Endodermal cell (in vitro differentiated cells): ENCODE data around the gene MELTF. TPM values are rescaled to one million over a fixed set of nuclear protein-coding genes. Genes with fewer than 3 reads are reported as not detected.

Experiments used
- DNase-seq: peaks from one replicate; pipeline ENCODE4 v3.0.0-alpha.2; 2017
- H3K27ac ChIP-seq: 2 replicates; pipeline ENCODE4 v1.5.1; 2013; ENCODE audit warnings: mild to moderate bottlenecking, low read depth, low read length, moderate library complexity
- H3K27me3 ChIP-seq: 2 replicates; pipeline ENCODE4 v1.6.1; 2013; ENCODE audit warnings: mild to moderate bottlenecking, low read length, moderate library complexity; ENCODE audit not compliant: insufficient read depth, control insufficient read depth, poor library complexity, severe bottlenecking
- H3K36me3 ChIP-seq: 2 replicates; pipeline ENCODE4 v1.7.0; 2013; ENCODE audit warnings: mild to moderate bottlenecking, low read length, moderate library complexity; ENCODE audit not compliant: control insufficient read depth, insufficient read depth
- H3K4me1 ChIP-seq: one replicate; pipeline ENCODE4 v1.7.0; 2013; ENCODE audit warnings: low read length; ENCODE audit not compliant: control insufficient read depth, insufficient read depth
- H3K4me3 ChIP-seq: 2 replicates; pipeline ENCODE4 v1.5.1; 2013; ENCODE audit warnings: mild to moderate bottlenecking, low read length, moderate library complexity
- H3K9ac ChIP-seq: 2 replicates; pipeline ENCODE4 v1.6.1; 2013; ENCODE audit warnings: mild to moderate bottlenecking, low read length, moderate library complexity; ENCODE audit not compliant: poor library complexity, severe bottlenecking; ENCODE audit errors: extremely low read depth
- H3K9me3 ChIP-seq: 2 replicates; pipeline ENCODE4 v1.6.1; 2013; ENCODE audit warnings: mild to moderate bottlenecking, low read length, moderate library complexity; ENCODE audit not compliant: control insufficient read depth
- H3K27ac Mint-ChIP-seq: 2 replicates; pipeline ENCODE4 v1.8.0; 2020; ENCODE audit warnings: mixed read lengths
- H3K27me3 Mint-ChIP-seq: 2 replicates; pipeline ENCODE4 v1.8.0; 2021; ENCODE audit warnings: mild to moderate bottlenecking, mixed read lengths; ENCODE audit not compliant: insufficient read depth
- H3K36me3 Mint-ChIP-seq: 2 replicates; pipeline ENCODE4 v1.8.0; 2020; ENCODE audit warnings: low read depth, mixed read lengths
- H3K4me1 Mint-ChIP-seq: 2 replicates; pipeline ENCODE4 v1.8.0; 2020; ENCODE audit warnings: mixed read lengths
- H3K4me3 Mint-ChIP-seq: 2 replicates; pipeline ENCODE4 v1.8.0; 2020; ENCODE audit warnings: mild to moderate bottlenecking, moderate library complexity, mixed read lengths
- H3K9me3 Mint-ChIP-seq: 2 replicates; pipeline ENCODE4 v1.8.0; 2020; ENCODE audit warnings: mild to moderate bottlenecking, mixed read lengths
- CTCF ChIP-seq: fragments of 200-600 bp; sonication (generic); conservative IDR thresholded peaks from 2 replicates; pipeline ENCODE4 v1.5.0; 2021; ENCODE audit warnings: antibody characterized with exemption, mild to moderate bottlenecking
- WGBS, 2 experiments: methylation state at CpG; one replicate each; pipeline versions ENCODE4 v1.1.5 to v1.1.7; 2013; ENCODE audit warnings: missing lambda C conversion rate in 2 of 2, mixed read lengths in 1 of 2; ENCODE audit not compliant: insufficient coverage in 1 of 2, insufficient read length in 1 of 2; 5-methylcytosine and 5-hydroxymethylcytosine counted together
- total RNA-seq, 2 donors: library from RNA; stranded (reverse); fragmentation: NEBNext Ultra II Directional in 1 of 2; extraction: Animal tissue kit (Norgen Biotek cat#: 25700) in 1 of 2; gene quantifications; 2 replicates in 1 of 2; 3 replicates in 1 of 2; pipeline ENCODE4 v1.2.1, GENCODE V29; 2021

The MELTF gene
- total RNA-seq, 2 donors from 2014 or later, result 11.3 to 15.1 TPM

- Mint-ChIP-seq H3K27me3 (peaks cover 83% of the 10 kb centered on the region), H3K4me1 (peaks cover 3% of the 10 kb centered on the region), H3K27ac (no peak overlapping the region), H3K9me3 (no peaks in the 10 kb centered on the region), H3K36me3 (no peaks in the 10 kb centered on the region), H3K4me3 (no peak overlapping the region)
- no peaks in the 10 kb centered on the region for H3K9me3 ChIP-seq
- TF ChIP-seq CTCF, result no peak
- no peak overlapping the region for H3K27ac ChIP-seq
- H3K9ac ChIP-seq, result no peak overlapping the region
- H3K4me1 ChIP-seq, result no peaks in the 10 kb centered on the region
- H3K27me3 ChIP-seq, result peaks cover 93% of the 10 kb centered on the region
- no peaks in the 10 kb centered on the region for H3K36me3 ChIP-seq
- WGBS, 2 experiments, result 60 to 70% methylated on average over 2 of the region's 2 CpGs
- DNase-seq, result no peak
- H3K4me3 ChIP-seq, result no peak overlapping the region
These were observed 66.0 kb downstream of the MELTF start for GRCh38 chr3:196963631-196963953.

DNA sequence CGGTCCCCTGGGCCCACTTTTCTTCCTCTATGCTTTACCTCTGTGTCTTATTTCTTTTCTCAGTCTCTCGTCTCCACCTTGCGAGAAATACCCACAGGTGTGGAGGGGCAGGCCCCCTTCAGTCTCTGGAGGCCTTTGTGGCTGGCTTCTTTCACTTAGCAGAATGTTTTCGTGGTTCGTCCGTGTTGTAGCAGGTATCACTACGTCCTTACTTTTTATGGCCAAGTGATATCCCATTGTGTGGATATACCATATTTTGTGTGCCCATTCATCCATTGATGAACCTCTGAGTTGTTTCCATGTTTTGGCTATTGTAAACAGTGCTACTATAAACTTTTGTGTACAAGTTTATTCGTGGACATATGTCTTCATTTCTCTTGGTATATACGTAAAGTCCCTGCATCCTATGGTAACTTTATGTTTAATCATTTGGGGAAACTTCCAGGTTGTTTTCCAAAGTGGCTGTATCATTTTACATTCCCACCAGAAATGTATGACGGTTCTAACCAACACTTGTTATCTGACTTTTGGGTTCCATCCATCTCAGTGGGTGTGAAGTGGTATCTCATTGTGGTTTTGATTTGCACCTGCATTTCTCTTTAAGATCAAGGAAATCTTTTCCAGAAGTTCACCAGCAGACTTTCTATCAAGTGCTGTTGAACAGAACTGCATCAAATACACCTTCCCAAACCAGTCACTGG lies 66.5 kb downstream of the MELTF start:
- no peaks in the 10 kb centered on the region for H3K9me3 ChIP-seq
- Mint-ChIP-seq H3K9me3 (no peaks in the 10 kb centered on the region), H3K36me3 (no peaks in the 10 kb centered on the region), H3K4me1 (peaks cover 3% of the 10 kb centered on the region), H3K4me3 (no peak overlapping the region), H3K27ac (no peak overlapping the region), H3K27me3 (peaks cover 79% of the 10 kb centered on the region)
- no peaks in the 10 kb centered on the region for H3K4me1 ChIP-seq
- no peak overlapping the region for H3K9ac ChIP-seq
- no peak for TF ChIP-seq CTCF
- no peak for DNase-seq
- no peaks in the 10 kb centered on the region for H3K36me3 ChIP-seq
- H3K4me3 ChIP-seq, result no peak overlapping the region
- 88 to 92% methylated on average over 8 to 10 of the region's 10 CpGs for WGBS, 2 experiments
- H3K27ac ChIP-seq, result no peak overlapping the region
- H3K27me3 ChIP-seq, result peaks cover 91% of the 10 kb centered on the region

DNA sequence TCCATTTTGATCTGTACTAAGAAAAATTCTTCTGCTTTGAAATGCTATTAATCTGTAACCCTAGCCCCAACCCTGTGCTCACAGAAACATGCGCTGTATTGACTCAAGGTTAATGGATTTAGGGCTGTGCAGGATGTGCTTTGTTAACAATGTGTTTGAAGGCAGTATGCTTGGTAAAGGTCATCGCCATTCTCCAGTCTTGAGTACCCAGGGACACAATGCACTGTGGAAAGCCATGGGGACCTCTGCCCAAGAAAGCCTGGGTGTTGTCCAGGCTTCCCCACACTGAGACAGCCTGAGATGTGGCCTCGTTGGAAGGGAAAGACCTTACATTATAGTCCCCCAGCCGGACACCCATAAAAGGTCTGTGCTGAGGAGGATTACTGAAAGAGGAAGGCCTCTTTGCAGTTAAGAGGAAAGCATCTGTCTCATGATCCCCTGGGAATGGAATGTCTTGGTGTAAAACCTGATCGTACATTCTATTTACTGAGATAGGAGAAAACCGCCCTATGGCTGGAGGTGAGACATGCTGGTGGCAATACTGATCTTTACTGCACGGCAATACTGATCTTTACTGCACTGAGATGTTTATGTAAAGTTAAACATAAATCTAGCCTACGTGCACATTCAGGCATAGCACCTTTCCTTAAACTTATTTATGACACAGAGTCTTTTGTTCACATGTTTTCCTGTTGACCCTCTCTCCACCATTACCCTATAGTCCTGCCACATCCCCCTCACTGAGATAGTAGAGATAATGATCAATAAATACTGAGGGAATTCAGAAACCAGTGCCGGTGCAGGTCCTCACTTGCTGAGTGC lies 67.3 kb downstream of the MELTF start:
- 86 to 90% methylated on average over 8 to 9 of the region's 9 CpGs for WGBS, 2 experiments
- no peak overlapping the region for H3K27ac Mint-ChIP-seq

More for the DNA sequence above, 67.3 kb downstream of the MELTF start:
- peaks cover 71% of the 10 kb centered on the region for H3K27me3 Mint-ChIP-seq
- Histone ChIP-seq H3K9ac (no peak overlapping the region), H3K27me3 (peaks cover 84% of the 10 kb centered on the region), H3K36me3 (no peaks in the 10 kb centered on the region), H3K4me1 (no peaks in the 10 kb centered on the region), H3K27ac (no peak overlapping the region), H3K9me3 (no peaks in the 10 kb centered on the region), H3K4me3 (no peak overlapping the region)
- no peaks in the 10 kb centered on the region for H3K9me3 Mint-ChIP-seq
- no peak for TF ChIP-seq CTCF
- peaks cover 3% of the 10 kb centered on the region for H3K4me1 Mint-ChIP-seq
- no peaks in the 10 kb centered on the region for H3K36me3 Mint-ChIP-seq
- H3K4me3 Mint-ChIP-seq, result no peak overlapping the region
- no peak for DNase-seq
